Epithelial cell of prostate (primary cell): ENCODE data around the gene KIAA1958.
"Not testable (repeated sequence)": the region's sequence is repeated elsewhere in the genome, so short reads cannot be mapped to it uniquely, and the experiment has no call there.

Source experiments
- DNase-seq: peaks from one replicate; pipeline ENCODE4 v3.0.0-alpha.2; 2011; ENCODE audit warnings: low read depth, low spot score
- H3K27ac ChIP-seq: fragments of 450-650 bp; 2 replicates; pipeline ENCODE4 v1.5.1; 2017; ENCODE audit warnings: mild to moderate bottlenecking

KIAA1958 gene

GRCh38 chr9:112629671-112630485, 143.3 kb downstream of the KIAA1958 start:
- DNase-seq, result no peak
- no peak overlapping the region for H3K27ac ChIP-seq

GRCh38 chr9:112631313-112632070, 144.9 kb downstream of the KIAA1958 start:
- no peak for DNase-seq
- H3K27ac ChIP-seq, result no peak overlapping the region

- DNase-seq, result no peak
- H3K27ac ChIP-seq, result no peak overlapping the region
Measured at GRCh38 chr9:112640311-112640710, 153.7 kb downstream of the KIAA1958 start.

GRCh38 chr9:112642126-112642525, 155.5 kb downstream of the KIAA1958 start:
- no peak overlapping the region for H3K27ac ChIP-seq
- no peak for DNase-seq

- no peak for DNase-seq
- no peak overlapping the region for H3K27ac ChIP-seq
Measured at GRCh38 chr9:112647596-112647995, 161.0 kb downstream of the KIAA1958 start.

GRCh38 chr9:112648624-112649023, 162.0 kb downstream of the KIAA1958 start:
- H3K27ac ChIP-seq, result no peak overlapping the region
- DNase-seq, result no peak

- no peak for DNase-seq
Measured at GRCh38 chr9:112654282-112654681, 167.7 kb downstream of the KIAA1958 start.

GRCh38 chr9:112655668-112656067, 169.0 kb downstream of the KIAA1958 start:
- H3K27ac ChIP-seq, result no peak overlapping the region
- no peak for DNase-seq

More at GRCh38 chr9:112654282-112654681, 167.7 kb downstream of the KIAA1958 start:
- H3K27ac ChIP-seq, result no peak overlapping the region

- no peak for DNase-seq
- no peak overlapping the region for H3K27ac ChIP-seq
Measured at GRCh38 chr9:112659906-112660305, 173.3 kb downstream of the KIAA1958 start.

GRCh38 chr9:112663681-112664080, 177.1 kb downstream of the KIAA1958 start:
- no peak for DNase-seq
- H3K27ac ChIP-seq, result no peak overlapping the region

- H3K27ac ChIP-seq, result no peak overlapping the region
- no peak for DNase-seq
Measured at GRCh38 chr9:112664531-112664930, 177.9 kb downstream of the KIAA1958 start.

- H3K27ac ChIP-seq, result no peak overlapping the region
- no peak for DNase-seq
Measured at GRCh38 chr9:112665347-112665746, 178.7 kb downstream of the KIAA1958 start.

- no peak for DNase-seq
- no peak overlapping the region for H3K27ac ChIP-seq
Measured at GRCh38 chr9:112669326-112669725, 182.7 kb downstream of the KIAA1958 start.

GRCh38 chr9:112670991-112671625, 184.5 kb downstream of the KIAA1958 start:
- no peak overlapping the region for H3K27ac ChIP-seq
- DNase-seq, result no peak

GRCh38 chr9:112673221-112673620, 186.6 kb downstream of the KIAA1958 start:
- H3K27ac ChIP-seq, DNase-seq: not testable (repeated sequence)

GRCh38 chr9:112677040-112677439, 190.4 kb downstream of the KIAA1958 start:
- DNase-seq, result no peak
- no peak overlapping the region for H3K27ac ChIP-seq

- no peak for DNase-seq
- H3K27ac ChIP-seq, result no peak overlapping the region
Measured at GRCh38 chr9:112680731-112681402, 194.2 kb downstream of the KIAA1958 start.

GRCh38 chr9:112689161-112689740, 202.6 kb downstream of the KIAA1958 start:
- no peak for DNase-seq
- H3K27ac ChIP-seq, result no peak overlapping the region

- H3K27ac ChIP-seq, result no peak overlapping the region
- DNase-seq, result no peak
Measured at GRCh38 chr9:112694706-112695555, 208.3 kb downstream of the KIAA1958 start.
